GM12874 (cell line): Measurements from ENCODE around the gene ADIPOR1.

Source experiments
- TF ChIP-seq, protein P1 (sequence below): IDR thresholded peaks from 2 replicates; pipeline ENCODE4 v1.5.1; 2011; ENCODE audit warnings: low read depth, mild to moderate bottlenecking, control low read depth, low read length, moderate library complexity; ENCODE audit not compliant: insufficient read depth

ADIPOR1 gene

DNA sequence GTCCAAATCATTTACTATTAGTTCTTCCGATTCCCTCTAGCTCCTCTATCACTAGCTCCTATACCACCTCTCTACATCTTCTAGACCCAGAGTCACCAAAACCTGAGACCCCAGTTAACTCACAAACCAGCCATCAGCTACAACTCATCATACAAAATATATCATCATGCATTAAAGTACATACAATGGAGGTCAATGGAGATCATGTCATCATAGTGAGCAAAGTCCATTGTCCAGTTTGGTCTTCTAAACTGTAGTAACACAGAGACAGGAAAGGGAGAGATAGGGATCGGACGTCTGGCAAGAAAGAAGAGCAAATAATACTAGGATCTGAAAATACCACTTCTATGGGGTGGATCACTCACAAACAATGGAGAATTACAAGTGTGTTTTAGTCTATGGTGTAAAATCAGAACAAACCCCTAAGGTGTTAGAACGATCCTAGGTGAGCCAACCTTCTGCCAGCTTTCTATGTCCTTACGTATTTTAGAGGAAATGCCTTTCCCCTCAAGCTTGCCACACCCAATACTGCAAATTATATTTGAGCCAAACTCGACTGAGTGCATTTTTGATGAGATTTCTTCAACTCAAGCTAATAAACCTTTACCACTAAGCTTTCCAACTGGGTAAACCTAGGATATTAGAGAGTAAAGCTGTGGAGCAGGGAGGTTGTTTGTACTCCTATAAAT lies 3.9 kb downstream of the ADIPOR1 start:
- TF ChIP-seq, protein P1, sequence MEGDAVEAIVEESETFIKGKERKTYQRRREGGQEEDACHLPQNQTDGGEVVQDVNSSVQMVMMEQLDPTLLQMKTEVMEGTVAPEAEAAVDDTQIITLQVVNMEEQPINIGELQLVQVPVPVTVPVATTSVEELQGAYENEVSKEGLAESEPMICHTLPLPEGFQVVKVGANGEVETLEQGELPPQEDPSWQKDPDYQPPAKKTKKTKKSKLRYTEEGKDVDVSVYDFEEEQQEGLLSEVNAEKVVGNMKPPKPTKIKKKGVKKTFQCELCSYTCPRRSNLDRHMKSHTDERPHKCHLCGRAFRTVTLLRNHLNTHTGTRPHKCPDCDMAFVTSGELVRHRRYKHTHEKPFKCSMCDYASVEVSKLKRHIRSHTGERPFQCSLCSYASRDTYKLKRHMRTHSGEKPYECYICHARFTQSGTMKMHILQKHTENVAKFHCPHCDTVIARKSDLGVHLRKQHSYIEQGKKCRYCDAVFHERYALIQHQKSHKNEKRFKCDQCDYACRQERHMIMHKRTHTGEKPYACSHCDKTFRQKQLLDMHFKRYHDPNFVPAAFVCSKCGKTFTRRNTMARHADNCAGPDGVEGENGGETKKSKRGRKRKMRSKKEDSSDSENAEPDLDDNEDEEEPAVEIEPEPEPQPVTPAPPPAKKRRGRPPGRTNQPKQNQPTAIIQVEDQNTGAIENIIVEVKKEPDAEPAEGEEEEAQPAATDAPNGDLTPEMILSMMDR, result no peak

DNA sequence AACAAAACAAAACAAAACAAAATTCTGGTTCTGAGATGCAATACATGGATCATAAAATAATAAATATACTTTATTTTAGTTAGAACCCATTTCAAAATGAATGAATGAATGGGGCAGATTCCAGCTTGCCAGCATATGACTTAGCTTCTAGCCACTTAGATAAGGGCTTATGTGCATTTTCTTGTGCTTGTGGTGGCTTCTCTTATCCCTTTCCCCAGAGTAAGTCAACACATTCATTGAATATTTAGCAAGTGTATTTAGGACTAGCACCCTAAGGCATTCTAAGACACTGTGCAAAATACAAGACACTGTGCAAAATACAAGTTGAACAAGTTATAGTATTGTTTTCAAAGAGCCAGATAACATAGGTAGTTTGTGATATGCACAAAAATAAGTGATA lies 4.7 kb downstream of the ADIPOR1 start:
- TF ChIP-seq, protein P1, result no peak

GRCh38 chr1:202952818-202953217 lies 5.3 kb downstream of the ADIPOR1 start:
- TF ChIP-seq, protein P1, result no peak

GRCh38 chr1:202952099-202952498 lies 6.0 kb downstream of the ADIPOR1 start:
- TF ChIP-seq, protein P1, result no peak

- TF ChIP-seq, protein P1, result no peak
Observed at GRCh38 chr1:202951437-202951836, 6.7 kb downstream of the ADIPOR1 start.

GRCh38 chr1:202945483-202945882 lies 12.6 kb downstream of the ADIPOR1 start:
- TF ChIP-seq, protein P1, result no peak

GRCh38 chr1:202944438-202944921 lies 13.6 kb downstream of the ADIPOR1 start:
- TF ChIP-seq, protein P1, result no peak
